HepG2 (cell line): ENCODE measurements around the gene DEPDC5. TPM values are rescaled to one million over a fixed set of nuclear protein-coding genes. Genes with fewer than 3 reads are reported as not detected.
"Not testable (repeated sequence)": the region's sequence is repeated elsewhere in the genome, so short reads cannot be mapped to it uniquely, and the experiment has no call there.

Experiments
- ATF1 ChIP-seq: IDR thresholded peaks from 2 replicates; pipeline ENCODE4 v1.6.1; 2016; ENCODE audit warnings: mild to moderate bottlenecking, control low read depth
- CEBPB ChIP-seq: IDR thresholded peaks from 2 replicates; pipeline ENCODE4 v1.6.1; 2011; ENCODE audit warnings: low read depth, low read length, improper control_type of control experiment, borderline replicate concordance
- CEBPG ChIP-seq: IDR thresholded peaks from 2 replicates; pipeline ENCODE4 v1.6.1; 2016
- CREM ChIP-seq, 2 experiments: sonication (generic) in 1 of 2; formaldehyde crosslinking in 1 of 2; IDR thresholded peaks; 2 replicates each; pipeline versions ENCODE4 v1.4.0 to v1.6.1; 2016 to 2020; ENCODE audit warnings: antibody characterized with exemption in 1 of 2, mild to moderate bottlenecking in 1 of 2, missing genetic modification reagents in 1 of 2
- DMAP1 ChIP-seq: IDR thresholded peaks from 2 replicates; pipeline ENCODE4 v1.6.1; 2016
- FOXK2 ChIP-seq: fragments of 450-650 bp; IDR thresholded peaks from 2 replicates; pipeline ENCODE4 v1.6.1; 2016
- FOXP1 ChIP-seq, 2 experiments: fragments of 450-650 bp in 1 of 2; IDR thresholded peaks; 2 replicates each; pipeline ENCODE4 v1.6.1; 2017 to 2018; ENCODE audit warnings: antibody characterized with exemption in 1 of 2
- GFI1 ChIP-seq: sonication (generic); formaldehyde crosslinking; IDR thresholded peaks from 2 replicates; pipeline ENCODE4 v1.5.0; 2020; ENCODE audit warnings: missing genetic modification reagents, mild to moderate bottlenecking, borderline replicate concordance
- HNF4A ChIP-seq: sonication (generic); formaldehyde crosslinking; IDR thresholded peaks from 2 replicates; pipeline ENCODE4 v1.4.0; 2020; ENCODE audit warnings: missing genetic modification reagents
- KDM6A ChIP-seq: IDR thresholded peaks from 2 replicates; pipeline ENCODE4 v1.6.1; 2016; ENCODE audit warnings: low read depth
- KLF12 ChIP-seq: sonication (generic); formaldehyde crosslinking; IDR thresholded peaks from 2 replicates; pipeline ENCODE4 v1.4.0; 2020; ENCODE audit warnings: missing genetic modification reagents, borderline replicate concordance
- MBD4 ChIP-seq: IDR thresholded peaks from 2 replicates; pipeline ENCODE4 v1.6.1; 2012; ENCODE audit warnings: low read length, inconsistent platforms, borderline replicate concordance
- MIER3 ChIP-seq: IDR thresholded peaks from 2 replicates; pipeline ENCODE4 v1.6.1; 2016; ENCODE audit warnings: missing compliant biosample characterization, borderline replicate concordance
- MIXL1 ChIP-seq: IDR thresholded peaks from 2 replicates; pipeline ENCODE4 v1.6.1; 2016
- MYC ChIP-seq: sonication (generic); formaldehyde crosslinking; IDR thresholded peaks from 2 replicates; pipeline ENCODE4 v1.9.0; 2021; ENCODE audit warnings: missing genetic modification reagents, borderline replicate concordance
- REPIN1 ChIP-seq: sonication (generic); formaldehyde crosslinking; IDR thresholded peaks from 2 replicates; pipeline ENCODE4 v1.8.0; 2022; ENCODE audit warnings: missing genetic modification reagents, low read depth, mild to moderate bottlenecking, borderline replicate concordance
- SP4 ChIP-seq: sonication (generic); formaldehyde crosslinking; IDR thresholded peaks from 2 replicates; pipeline ENCODE4 v1.8.1; 2023; ENCODE audit warnings: mild to moderate bottlenecking, missing genetic modification reagents
- TRIM24 ChIP-seq: sonication (generic); formaldehyde crosslinking; IDR thresholded peaks from 2 replicates; pipeline ENCODE4 v1.8.0; 2022; ENCODE audit warnings: mild to moderate bottlenecking, missing genetic modification reagents
- YEATS4 ChIP-seq: sonication (generic); formaldehyde crosslinking; IDR thresholded peaks from 2 replicates; pipeline ENCODE4 v1.4.0; 2020; ENCODE audit warnings: missing genetic modification reagents, borderline replicate concordance
- ZBTB3 ChIP-seq: sonication (generic); formaldehyde crosslinking; IDR thresholded peaks from 2 replicates; pipeline ENCODE4 v1.4.0; 2020; ENCODE audit warnings: low read depth, mild to moderate bottlenecking, moderate library complexity, missing genetic modification reagents, borderline replicate concordance
- ZFP90 ChIP-seq: sonication (generic); formaldehyde crosslinking; IDR thresholded peaks from 2 replicates; pipeline ENCODE4 v1.8.0; 2022; ENCODE audit warnings: missing genetic modification reagents, mild to moderate bottlenecking, inconsistent platforms, borderline replicate concordance
- ZNF263 ChIP-seq: sonication (generic); formaldehyde crosslinking; IDR thresholded peaks from 2 replicates; pipeline ENCODE4 v1.4.0; 2020; ENCODE audit warnings: missing genetic modification reagents
- ZNF451 ChIP-seq: sonication (generic); formaldehyde crosslinking; IDR thresholded peaks from 2 replicates; pipeline ENCODE4 v1.5.0; 2020; ENCODE audit warnings: mild to moderate bottlenecking, missing genetic modification reagents
- polyA plus RNA-seq, 8 experiments: library from polyadenylated mRNA; depleted of rRNA in 3 of 8; stranded (reverse) in 7 of 8; unstranded in 1 of 8; fragments of >200 nt; fragmentation: Illumina TruSeq in 4 of 8; extraction: Trizol in 4 of 8; gene quantifications; 2 replicates each; pipeline versions ENCODE4 v1.2.1 to v1.2.3, GENCODE V29; 2011 to 2016; ENCODE audit warnings: low read depth in 4 of 8, missing spikeins in 1 of 8, mixed read lengths in 1 of 8; ENCODE audit not compliant: insufficient read depth in 1 of 8
- total RNA-seq, 5 experiments: library from RNA; depleted of rRNA; stranded (reverse); fragments of >200 nt; fragmentation: Illumina TruSeq; extraction: Trizol; gene quantifications; 2 replicates each; pipeline ENCODE4 v1.2.3, GENCODE V29; 2016; ENCODE audit warnings: low read depth in 1 of 5
- TF ChIP-seq, protein P1 (sequence below): IDR thresholded peaks from 2 replicates; pipeline ENCODE4 v1.6.1; 2016
- TF ChIP-seq, protein P2 (sequence below): sonication (generic); formaldehyde crosslinking; IDR thresholded peaks from 2 replicates; pipeline ENCODE4 v1.8.1; 2023; ENCODE audit warnings: mild to moderate bottlenecking, missing genetic modification reagents, borderline replicate concordance
- TF ChIP-seq, protein P3 (sequence below): sonication (generic); formaldehyde crosslinking; IDR thresholded peaks from 2 replicates; pipeline ENCODE4 v1.4.0; 2020; ENCODE audit warnings: missing genetic modification reagents, borderline replicate concordance
- TF ChIP-seq, protein P4 (sequence below): sonication (generic); formaldehyde crosslinking; IDR thresholded peaks from 2 replicates; pipeline ENCODE4 v1.5.0; 2020; ENCODE audit warnings: mild to moderate bottlenecking, missing genetic modification reagents

Gene DEPDC5
- total and polyA plus RNA-seq, 2 of the 13 experiments (the other 11 are each of a cell fraction or from before 2014, with no cell fraction given) = 9.8 to 12.4 TPM

GRCh38 chr22:31815383-31815814 lies 61.6 kb downstream of the DEPDC5 start (continued):
- TF ChIP-seq, protein P1, sequence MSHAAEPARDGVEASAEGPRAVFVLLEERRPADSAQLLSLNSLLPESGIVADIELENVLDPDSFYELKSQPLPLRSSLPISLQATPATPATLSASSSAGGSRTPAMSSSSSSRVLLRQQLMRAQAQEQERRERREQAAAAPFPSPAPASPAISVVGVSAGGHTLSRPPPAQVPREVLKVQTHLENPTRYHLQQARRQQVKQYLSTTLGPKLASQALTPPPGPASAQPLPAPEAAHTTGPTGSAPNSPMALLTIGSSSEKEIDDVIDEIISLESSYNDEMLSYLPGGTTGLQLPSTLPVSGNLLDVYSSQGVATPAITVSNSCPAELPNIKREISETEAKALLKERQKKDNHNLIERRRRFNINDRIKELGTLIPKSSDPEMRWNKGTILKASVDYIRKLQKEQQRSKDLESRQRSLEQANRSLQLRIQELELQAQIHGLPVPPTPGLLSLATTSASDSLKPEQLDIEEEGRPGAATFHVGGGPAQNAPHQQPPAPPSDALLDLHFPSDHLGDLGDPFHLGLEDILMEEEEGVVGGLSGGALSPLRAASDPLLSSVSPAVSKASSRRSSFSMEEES (CRISPR knock-in tag) = peak; percentile 20; the same call in 1 of the 2 replicates
- TF ChIP-seq, protein P2, sequence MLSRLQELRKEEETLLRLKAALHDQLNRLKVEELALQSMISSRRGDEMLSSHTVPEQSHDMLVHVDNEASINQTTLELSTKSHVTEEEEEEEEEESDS (CRISPR knock-in tag) = 0 out of 2 replicates have a peak, but pooled peaks have one; percentile 44
- TF ChIP-seq SP4 = peak; percentile 48; the same call in 1 of the 2 replicates
- peak; percentile 30; the same call in 1 of the 2 replicates for TF ChIP-seq ZNF451
- TF ChIP-seq, protein P3, sequence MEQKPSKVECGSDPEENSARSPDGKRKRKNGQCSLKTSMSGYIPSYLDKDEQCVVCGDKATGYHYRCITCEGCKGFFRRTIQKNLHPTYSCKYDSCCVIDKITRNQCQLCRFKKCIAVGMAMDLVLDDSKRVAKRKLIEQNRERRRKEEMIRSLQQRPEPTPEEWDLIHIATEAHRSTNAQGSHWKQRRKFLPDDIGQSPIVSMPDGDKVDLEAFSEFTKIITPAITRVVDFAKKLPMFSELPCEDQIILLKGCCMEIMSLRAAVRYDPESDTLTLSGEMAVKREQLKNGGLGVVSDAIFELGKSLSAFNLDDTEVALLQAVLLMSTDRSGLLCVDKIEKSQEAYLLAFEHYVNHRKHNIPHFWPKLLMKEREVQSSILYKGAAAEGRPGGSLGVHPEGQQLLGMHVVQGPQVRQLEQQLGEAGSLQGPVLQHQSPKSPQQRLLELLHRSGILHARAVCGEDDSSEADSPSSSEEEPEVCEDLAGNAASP (CRISPR knock-in tag) = peak; percentile 91; the same call in 1 of the 2 replicates
- TF ChIP-seq REPIN1 (CRISPR knock-in tag) = peak; percentile 79
- TF ChIP-seq TRIM24 (CRISPR knock-in tag) = peak; percentile 62; the same call in 1 of the 2 replicates
- peak; percentile 82; the same call in 1 of the 2 replicates for TF ChIP-seq MIER3
- TF ChIP-seq ZFP90 (CRISPR knock-in tag) = 0 out of 2 replicates have a peak, but pooled peaks have one; percentile 30
- TF ChIP-seq FOXK2 = peak; percentile 64
- TF ChIP-seq, protein P4, sequence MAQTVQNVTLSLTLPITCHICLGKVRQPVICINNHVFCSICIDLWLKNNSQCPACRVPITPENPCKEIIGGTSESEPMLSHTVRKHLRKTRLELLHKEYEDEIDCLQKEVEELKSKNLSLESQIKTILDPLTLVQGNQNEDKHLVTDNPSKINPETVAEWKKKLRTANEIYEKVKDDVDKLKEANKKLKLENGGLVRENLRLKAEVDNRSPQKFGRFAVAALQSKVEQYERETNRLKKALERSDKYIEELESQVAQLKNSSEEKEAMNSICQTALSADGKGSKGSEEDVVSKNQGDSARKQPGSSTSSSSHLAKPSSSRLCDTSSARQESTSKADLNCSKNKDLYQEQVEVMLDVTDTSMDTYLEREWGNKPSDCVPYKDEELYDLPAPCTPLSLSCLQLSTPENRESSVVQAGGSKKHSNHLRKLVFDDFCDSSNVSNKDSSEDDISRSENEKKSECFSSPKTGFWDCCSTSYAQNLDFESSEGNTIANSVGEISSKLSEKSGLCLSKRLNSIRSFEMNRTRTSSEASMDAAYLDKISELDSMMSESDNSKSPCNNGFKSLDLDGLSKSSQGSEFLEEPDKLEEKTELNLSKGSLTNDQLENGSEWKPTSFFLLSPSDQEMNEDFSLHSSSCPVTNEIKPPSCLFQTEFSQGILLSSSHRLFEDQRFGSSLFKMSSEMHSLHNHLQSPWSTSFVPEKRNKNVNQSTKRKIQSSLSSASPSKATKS (CRISPR knock-in tag) = peak; percentile 81; the same call in 1 of the 2 replicates
- peak; percentile 79 for TF ChIP-seq CREM (IDR thresholded peaks at IDR 0.05)
- not testable (repeated sequence) for TF ChIP-seq CREM (CRISPR knock-in tag; IDR thresholded peaks at IDR 0.05)
- peak; percentile 36; the same call in 1 of the 2 replicates for TF ChIP-seq MYC (CRISPR knock-in tag)
- 0 out of 2 replicates have a peak, but pooled peaks have one; percentile 21 for TF ChIP-seq FOXP1 (IDR thresholded peaks at IDR 0.05)
- peak; percentile 68 for TF ChIP-seq FOXP1 (CRISPR knock-in tag; IDR thresholded peaks at IDR 0.05)
- 0 out of 2 replicates have a peak, but pooled peaks have one; percentile 59 for TF ChIP-seq MBD4
- peak; percentile 63; the same call in 1 of the 2 replicates for TF ChIP-seq DMAP1 (CRISPR knock-in tag)
- peak; percentile 80; the same call in 1 of the 2 replicates for TF ChIP-seq YEATS4
- TF ChIP-seq CEBPB = peak; percentile 90
- 0 out of 2 replicates have a peak, but pooled peaks have one; percentile 7 for TF ChIP-seq ZNF263 (CRISPR knock-in tag)
- TF ChIP-seq HNF4A = peak; percentile 97
- peak; percentile 56 for TF ChIP-seq MIXL1 (CRISPR knock-in tag)
- peak; percentile 98 for TF ChIP-seq GFI1
- peak; percentile 89; the same call in 1 of the 2 replicates for TF ChIP-seq KLF12 (CRISPR knock-in tag)
- peak; percentile 78 for TF ChIP-seq KDM6A (CRISPR knock-in tag)
- TF ChIP-seq CEBPG (CRISPR knock-in tag) = peak; percentile 96
- peak; percentile 86; the same call in 1 of the 2 replicates for TF ChIP-seq ZBTB3
- TF ChIP-seq ATF1 (CRISPR knock-in tag) = peak; percentile 53; the same call in 1 of the 2 replicates
